RWPE1 (cell line): ENCODE data around the gene APBB3.

Source experiments
- CTCF ChIA-PET: fragments of 350-600 bp; sonication (Branson Sonifier 250); formaldehyde crosslinking; extraction: SDS; loops from one replicate; lab custom pipeline; 2021; lab: Yijun Ruan, JAX
- POLR2A ChIA-PET: fragments of 400-600 bp; formaldehyde crosslinking; extraction: SDS; loops from one replicate; lab custom pipeline; 2020; ENCODE audit warnings: antibody characterized with exemption; ENCODE audit not compliant: low non-redundant PET; lab: Yijun Ruan, JAX
- DNase-seq: peaks from one replicate; pipeline ENCODE4 v3.0.0; 2012; ENCODE audit warnings: low spot score
- H3K27ac ChIP-seq: fragments of 450-650 bp; 2 replicates; pipeline ENCODE4 v1.5.1; 2017
- TF ChIP-seq, protein P1 (sequence below): fragments of 450-650 bp; conservative IDR thresholded peaks from 2 replicates; pipeline ENCODE4 v1.5.1; 2017; ENCODE audit warnings: low read depth, mild to moderate bottlenecking

APBB3 gene, protein sequence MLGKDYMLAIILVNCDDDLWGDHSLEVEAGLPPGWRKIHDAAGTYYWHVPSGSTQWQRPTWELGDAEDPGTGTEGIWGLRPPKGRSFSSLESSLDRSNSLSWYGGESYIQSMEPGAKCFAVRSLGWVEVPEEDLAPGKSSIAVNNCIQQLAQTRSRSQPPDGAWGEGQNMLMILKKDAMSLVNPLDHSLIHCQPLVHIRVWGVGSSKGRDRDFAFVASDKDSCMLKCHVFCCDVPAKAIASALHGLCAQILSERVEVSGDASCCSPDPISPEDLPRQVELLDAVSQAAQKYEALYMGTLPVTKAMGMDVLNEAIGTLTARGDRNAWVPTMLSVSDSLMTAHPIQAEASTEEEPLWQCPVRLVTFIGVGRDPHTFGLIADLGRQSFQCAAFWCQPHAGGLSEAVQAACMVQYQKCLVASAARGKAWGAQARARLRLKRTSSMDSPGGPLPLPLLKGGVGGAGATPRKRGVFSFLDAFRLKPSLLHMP

DNA sequence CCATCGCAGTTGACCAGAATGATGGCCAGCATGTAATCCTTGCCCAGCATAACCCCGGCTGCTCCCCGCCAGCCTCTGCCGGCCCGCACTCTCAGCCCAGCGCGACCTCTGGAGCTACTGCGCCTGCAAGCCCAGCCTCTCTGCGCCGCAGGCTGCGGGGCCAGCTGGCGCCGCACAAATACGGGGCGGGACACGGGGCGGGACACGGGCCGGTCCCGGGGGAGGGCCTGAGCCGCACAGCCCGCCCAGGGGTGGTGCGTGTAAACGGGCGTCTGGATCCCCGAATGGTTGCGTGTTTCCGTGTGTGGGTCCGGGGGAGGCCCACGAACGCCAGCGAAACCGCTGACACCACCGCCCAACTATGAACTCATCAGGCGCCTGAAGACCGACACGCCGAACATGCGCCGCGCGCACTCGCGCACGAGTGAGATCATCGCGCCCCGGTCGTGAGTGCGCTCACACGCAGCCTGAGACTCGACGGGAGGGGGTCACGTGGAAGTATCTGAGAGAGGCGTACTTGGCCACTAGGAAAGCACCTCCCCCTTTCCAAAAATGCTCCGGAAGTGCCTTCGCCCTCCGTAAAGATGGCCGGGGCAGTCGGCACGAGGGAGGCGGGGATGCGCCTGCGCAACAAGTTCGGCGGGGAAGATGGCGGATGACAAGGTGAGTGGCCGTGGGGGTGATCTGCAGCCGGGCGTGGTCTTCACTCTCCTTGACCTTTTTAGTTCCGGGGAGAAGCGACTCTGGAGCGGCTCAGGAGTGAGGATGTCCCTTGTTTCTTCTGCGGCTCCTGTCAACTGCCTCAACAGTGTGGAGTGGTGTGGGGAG lies at the start of gene APBB3, which contains the start of gene SLC35A4:
APBB3 (minus strand) TSS at position 403 of the 828 bp plus-strand sequence; CDS start at position 50, 353 bp downstream.
SLC35A4 (plus strand) TSS at position 633 of the 828 bp plus-strand sequence. CDS start 2,342 bp downstream, outside the sequence.
- peak; percentile 98 for DNase-seq
- peak within 1 kb of the TSS; percentile 92 for H3K27ac ChIP-seq
- TF ChIP-seq, protein P1, sequence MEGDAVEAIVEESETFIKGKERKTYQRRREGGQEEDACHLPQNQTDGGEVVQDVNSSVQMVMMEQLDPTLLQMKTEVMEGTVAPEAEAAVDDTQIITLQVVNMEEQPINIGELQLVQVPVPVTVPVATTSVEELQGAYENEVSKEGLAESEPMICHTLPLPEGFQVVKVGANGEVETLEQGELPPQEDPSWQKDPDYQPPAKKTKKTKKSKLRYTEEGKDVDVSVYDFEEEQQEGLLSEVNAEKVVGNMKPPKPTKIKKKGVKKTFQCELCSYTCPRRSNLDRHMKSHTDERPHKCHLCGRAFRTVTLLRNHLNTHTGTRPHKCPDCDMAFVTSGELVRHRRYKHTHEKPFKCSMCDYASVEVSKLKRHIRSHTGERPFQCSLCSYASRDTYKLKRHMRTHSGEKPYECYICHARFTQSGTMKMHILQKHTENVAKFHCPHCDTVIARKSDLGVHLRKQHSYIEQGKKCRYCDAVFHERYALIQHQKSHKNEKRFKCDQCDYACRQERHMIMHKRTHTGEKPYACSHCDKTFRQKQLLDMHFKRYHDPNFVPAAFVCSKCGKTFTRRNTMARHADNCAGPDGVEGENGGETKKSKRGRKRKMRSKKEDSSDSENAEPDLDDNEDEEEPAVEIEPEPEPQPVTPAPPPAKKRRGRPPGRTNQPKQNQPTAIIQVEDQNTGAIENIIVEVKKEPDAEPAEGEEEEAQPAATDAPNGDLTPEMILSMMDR = no peak
- ChIA-PET CTCF (interaction anchor here (0.6 to 1.4 kb wide), 3 partner anchors 75 to 250 kb away, joined by 4 to 6 read pairs (median 4); partner anchors contain the start of genes NDUFA2 and TMCO6), POLR2A (interaction anchor here (0.6 to 2.1 kb wide), 4 partner anchors 17 to 83 kb away, joined by 3 to 7 read pairs (median 4); partner anchors contain the start of genes EIF4EBP3, IK and NDUFA2)

DNA sequence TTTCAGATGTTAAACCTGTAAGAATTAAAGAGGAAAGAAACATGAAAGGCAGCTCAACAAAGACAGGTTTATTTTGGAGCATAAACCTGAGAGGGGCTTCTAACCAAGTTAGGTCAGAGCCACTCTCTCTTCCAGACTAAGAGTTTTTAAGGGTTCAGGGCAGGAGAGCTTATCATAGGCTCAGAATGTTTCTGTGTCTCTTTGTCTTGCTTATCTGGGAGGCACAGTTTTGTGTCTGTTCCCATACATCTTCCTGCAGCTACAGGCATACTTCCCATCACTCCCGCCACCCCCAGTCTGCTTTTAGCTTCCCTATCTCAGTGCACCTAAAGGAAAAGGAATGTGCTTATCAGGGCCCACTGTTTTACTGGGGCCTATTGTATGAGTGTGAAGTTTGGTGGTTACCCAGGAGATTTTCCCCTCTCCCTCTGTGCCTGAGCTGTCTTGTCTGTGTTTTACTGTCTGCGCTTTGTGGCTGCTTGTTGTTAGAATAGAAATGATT lies 46.7 kb upstream of the APBB3 start:
- TF ChIP-seq, protein P1 = no peak
- DNase-seq = no peak
- POLR2A ChIA-PET = no interaction called here
- H3K27ac ChIP-seq = no peak overlapping the region
- CTCF ChIA-PET = interaction anchor here (0.6 kb wide), 1 partner anchor 35 kb away, joined by 3 read pairs; no protein-coding TSS in a partner anchor

DNA sequence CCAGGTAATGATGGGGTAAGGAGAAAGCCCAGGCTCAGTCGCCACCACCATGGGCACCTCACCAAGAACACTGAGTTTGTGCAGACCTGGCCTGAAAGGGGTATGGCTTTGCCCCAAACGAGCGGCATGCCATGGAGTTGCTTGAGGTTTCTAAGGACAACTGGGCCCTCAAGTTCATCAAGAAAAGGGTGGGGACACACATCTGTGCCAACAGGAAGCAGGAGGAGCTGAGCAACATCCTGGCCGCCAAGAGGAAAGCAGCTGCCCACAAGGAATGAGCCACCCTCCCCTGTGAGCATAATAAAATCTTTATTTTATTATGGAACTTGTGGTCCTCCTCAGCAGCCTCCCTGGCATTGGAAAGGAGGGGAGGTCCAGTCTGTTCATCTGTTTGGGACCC lies 44.7 kb upstream of the APBB3 start:
- no peak for DNase-seq
- ChIA-PET POLR2A (no interaction called here), CTCF (no interaction called here)
- TF ChIP-seq, protein P1 = no peak
- peak overlapping the region; percentile 63 for H3K27ac ChIP-seq

DNA sequence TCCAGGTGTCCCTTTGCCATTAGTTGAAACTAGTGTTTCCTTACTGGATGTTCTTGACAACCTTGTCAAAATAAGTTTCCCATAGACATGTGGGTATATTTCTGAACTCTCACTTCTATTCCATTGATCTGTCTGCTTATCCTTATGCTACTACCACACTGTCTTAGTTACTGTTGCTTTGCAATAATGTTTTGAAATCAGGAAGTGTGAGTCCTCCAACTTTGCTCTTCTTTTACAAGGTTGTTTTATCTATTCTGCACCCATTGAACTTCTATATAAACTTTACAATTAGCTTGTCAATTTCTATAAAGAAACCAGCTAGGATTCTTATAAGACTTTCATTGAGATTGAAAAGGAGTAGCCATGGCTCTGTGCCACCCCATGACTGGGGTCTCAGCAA lies 44.3 kb upstream of the APBB3 start:
- ChIA-PET POLR2A (no interaction called here), CTCF (no interaction called here)
- DNase-seq = no peak
- TF ChIP-seq, protein P1 = no peak
- peak overlapping the region; percentile 63 for H3K27ac ChIP-seq

DNA sequence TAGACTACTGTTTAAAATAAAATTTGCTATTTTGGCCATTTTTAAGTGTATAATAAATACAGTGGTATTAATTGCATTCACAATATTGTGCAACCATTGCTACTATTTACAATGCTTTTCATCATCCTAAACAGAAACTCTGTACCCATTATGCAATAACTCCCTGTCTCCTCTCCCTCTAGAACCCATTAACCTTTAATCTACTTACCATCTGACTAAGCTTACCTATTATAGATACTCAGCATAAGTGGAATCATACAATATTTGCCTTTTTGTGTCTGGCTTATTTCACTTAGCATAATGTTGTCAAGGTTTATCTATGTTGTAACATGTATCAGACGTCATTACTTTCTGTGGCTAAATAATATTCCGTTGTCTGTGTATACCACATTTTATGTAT lies 42.6 kb upstream of the APBB3 start:
- TF ChIP-seq, protein P1 = no peak
- ChIA-PET POLR2A (no interaction called here), CTCF (interaction anchor here (0.6 kb wide), 1 partner anchor 34 kb away, joined by 4 read pairs; no protein-coding TSS in a partner anchor)
- no peak overlapping the region for H3K27ac ChIP-seq
- no peak for DNase-seq

DNA sequence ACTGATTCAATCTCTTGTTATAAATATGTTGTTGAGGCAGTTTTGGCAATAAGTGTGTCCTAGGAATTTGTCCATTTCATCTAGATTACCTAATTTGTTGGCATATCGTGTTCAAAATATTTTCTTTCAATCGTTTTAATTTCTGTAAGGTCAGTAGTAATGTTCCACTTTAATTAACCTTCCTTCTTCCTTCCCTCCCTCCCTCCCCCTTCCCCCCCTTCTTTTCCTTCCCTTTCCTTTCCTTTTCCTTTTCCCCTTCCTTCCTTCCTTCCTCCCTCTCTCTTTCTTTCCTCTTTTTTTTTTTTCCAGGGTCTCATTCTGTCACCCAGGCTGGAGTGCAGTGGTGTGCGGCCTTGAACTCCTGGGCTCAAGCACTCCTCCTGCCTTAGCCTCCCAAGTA lies 41.5 kb upstream of the APBB3 start:
- ChIA-PET CTCF (no interaction called here), POLR2A (no interaction called here)
- DNase-seq = no peak
- H3K27ac ChIP-seq = no peak overlapping the region
- TF ChIP-seq, protein P1 = no peak
